H1 (cell line): ENCODE data around the gene TAF7. TPM values are rescaled to one million over a fixed set of nuclear protein-coding genes. Genes with fewer than 3 reads are reported as not detected.
A peak's percentile ranks its signal among the peaks of the same experiment; 100 is the strongest.

Source experiments
- CTCF ChIA-PET: fragments of 300-600 bp; sonication (Branson Sonifier 250); formaldehyde crosslinking; loops from one replicate; lab custom pipeline; 2021; ENCODE audit not compliant: partially characterized antibody; lab: Charles Lee
- POLR2A ChIA-PET: fragments of 300-600 bp; sonication (Branson Sonifier 250); formaldehyde crosslinking; loops from one replicate; lab custom pipeline; 2021; ENCODE audit warnings: inconsistent platforms; ENCODE audit not compliant: partially characterized antibody; lab: Charles Lee
- DNase-seq, 2 experiments: peaks; one replicate each; pipeline versions ENCODE4 v3.0.0 to v3.0.0-alpha.2; 2010 to 2022; ENCODE audit warnings: low spot score in 2 of 2, low read depth in 1 of 2, mixed read lengths in 1 of 2
- FAIRE-seq: peaks from 2 replicates; lab custom pipeline; 2011; peaks lifted over from hg19 to GRCh38; lab: Jason Lieb, UNC
- H2AFZ ChIP-seq: 2 replicates; pipeline ENCODE4 v1.8.1; 2012; ENCODE audit warnings: low read length, inconsistent platforms
- H2AK5ac ChIP-seq: 2 replicates; pipeline ENCODE4 v1.6.1; 2013; ENCODE audit warnings: low read depth, low read length
- H2BK120ac ChIP-seq: replicated peaks from 2 replicates; pipeline ENCODE3; 2013; ENCODE audit warnings: low read depth, low read length, inconsistent platforms
- H2BK12ac ChIP-seq: 2 replicates; pipeline ENCODE4 v1.6.1; 2013; ENCODE audit warnings: low read depth, low read length
- H2BK15ac ChIP-seq: 2 replicates; pipeline ENCODE4 v1.6.1; 2013; ENCODE audit warnings: low read length
- H2BK20ac ChIP-seq: 2 replicates; pipeline ENCODE4 v1.6.1; 2013; ENCODE audit warnings: low read length
- H2BK5ac ChIP-seq: 2 replicates; pipeline ENCODE4 v1.6.1; 2013; ENCODE audit warnings: low read depth, low read length
- H3K14ac ChIP-seq: 2 replicates; pipeline ENCODE4 v1.6.1; 2013; ENCODE audit warnings: inconsistent platforms; ENCODE audit not compliant: insufficient read length
- H3K18ac ChIP-seq: 2 replicates; pipeline ENCODE4 v1.6.1; 2013; ENCODE audit warnings: low read length; ENCODE audit errors: extremely low read depth
- H3K23ac ChIP-seq: 2 replicates; pipeline ENCODE4 v1.6.1; 2013; ENCODE audit warnings: inconsistent platforms; ENCODE audit not compliant: insufficient read length
- H3K23me2 ChIP-seq: 2 replicates; pipeline ENCODE4 v1.6.1; 2013; ENCODE audit warnings: low read depth, low read length
- H3K27ac ChIP-seq: 2 replicates; pipeline ENCODE4 v1.6.1; 2011; ENCODE audit warnings: low read depth, low read length, inconsistent platforms
- H3K27me3 ChIP-seq, 4 experiments: replicated peaks in 1 of 4; 1 replicate in 1 of 4; 2 replicates in 3 of 4; pipeline versions ENCODE4 v1.6.1 to v1.8.1; 2011 to 2013; ENCODE audit warnings: low read length in 3 of 4, mild to moderate bottlenecking in 3 of 4, inconsistent platforms in 2 of 4, mixed read lengths in 2 of 4, moderate library complexity in 1 of 4; ENCODE audit not compliant: control insufficient read depth in 3 of 4, insufficient read depth in 3 of 4; ENCODE audit errors: extremely low read depth in 1 of 4
- H3K36me3 ChIP-seq, 4 experiments: 2 replicates each; pipeline versions ENCODE4 v1.6.1 to v1.8.1; 2011 to 2013; ENCODE audit warnings: mild to moderate bottlenecking in 4 of 4, low read length in 3 of 4, moderate library complexity in 2 of 4, control low read depth in 1 of 4, inconsistent platforms in 1 of 4; ENCODE audit not compliant: insufficient read depth in 4 of 4, control insufficient read depth in 2 of 4
- H3K4ac ChIP-seq: replicated peaks from 2 replicates; pipeline ENCODE3; 2013; ENCODE audit warnings: low read length, low read depth, mixed read lengths, inconsistent platforms; ENCODE audit not compliant: insufficient read length
- H3K4me1 ChIP-seq, 4 experiments: replicated peaks in 1 of 4; 1 replicate in 1 of 4; 2 replicates in 3 of 4; pipeline versions ENCODE4 v1.6.1 to v1.8.1; 2011 to 2013; ENCODE audit warnings: low read length in 3 of 4, inconsistent platforms in 2 of 4, mixed read lengths in 1 of 4; ENCODE audit not compliant: insufficient read depth in 4 of 4, control insufficient read depth in 3 of 4
- H3K4me2 ChIP-seq, 2 experiments: 2 replicates each; pipeline versions ENCODE4 v1.6.1 to v1.8.1; 2011 to 2013; ENCODE audit warnings: low read depth in 2 of 2, low read length in 2 of 2, control low read depth in 1 of 2, inconsistent platforms in 1 of 2, mild to moderate bottlenecking in 1 of 2; ENCODE audit not compliant: insufficient read depth in 1 of 2
- H3K4me3 ChIP-seq, 4 experiments: fragments of 200-600, 300-600 bp in 1 of 4; sonication (generic), shearing (Covaris generic), sonication (Bioruptor Twin) in 1 of 4; 2 replicates each; pipeline versions ENCODE4 v1.5.1 to v1.8.1; 2011 to 2016; ENCODE audit warnings: low read length in 4 of 4, low read depth in 3 of 4, control low read depth in 2 of 4, inconsistent platforms in 2 of 4, mild to moderate bottlenecking in 2 of 4, mixed read lengths in 1 of 4, moderate library complexity in 1 of 4; ENCODE audit not compliant: insufficient read depth in 2 of 4; ENCODE audit errors: extremely low read depth in 1 of 4
- H3K56ac ChIP-seq: replicated peaks from 2 replicates; pipeline ENCODE3; 2013; ENCODE audit warnings: low read depth, mild to moderate bottlenecking, mixed read lengths, low read length, inconsistent platforms; ENCODE audit not compliant: insufficient read length
- H3K79me1 ChIP-seq: 2 replicates; pipeline ENCODE4 v1.6.1; 2013; ENCODE audit warnings: low read depth, low read length, control low read depth
- H3K79me2 ChIP-seq, 2 experiments: 2 replicates each; pipeline versions ENCODE4 v1.6.1 to v1.8.1; 2012 to 2013; ENCODE audit warnings: low read length in 2 of 2, mild to moderate bottlenecking in 2 of 2, inconsistent platforms in 1 of 2; ENCODE audit not compliant: insufficient read depth in 2 of 2, control insufficient read depth in 1 of 2
- H3K9ac ChIP-seq, 4 experiments: replicated peaks in 1 of 4; 1 replicate in 1 of 4; 2 replicates in 3 of 4; pipeline versions ENCODE4 v1.6.1 to v1.8.1; 2011 to 2013; ENCODE audit warnings: low read depth in 3 of 4, low read length in 3 of 4, control low read depth in 2 of 4, mild to moderate bottlenecking in 2 of 4, moderate library complexity in 2 of 4, inconsistent platforms in 1 of 4; ENCODE audit errors: extremely low read depth in 1 of 4
- H3K9me3 ChIP-seq, 2 experiments: 2 replicates each; pipeline versions ENCODE4 v1.6.1 to v1.8.1; 2012 to 2013; ENCODE audit warnings: mild to moderate bottlenecking in 2 of 2, moderate library complexity in 2 of 2, control low read depth in 1 of 2, inconsistent platforms in 1 of 2, low read depth in 1 of 2, low read length in 1 of 2, mixed read lengths in 1 of 2; ENCODE audit not compliant: insufficient read depth in 2 of 2
- H4K20me1 ChIP-seq, 2 experiments: replicated peaks in 1 of 2; 2 replicates each; pipeline versions ENCODE3 to v1.8.1; 2011 to 2013; ENCODE audit warnings: inconsistent platforms in 2 of 2, low read length in 2 of 2, mild to moderate bottlenecking in 1 of 2; ENCODE audit not compliant: insufficient read depth in 2 of 2, control insufficient read depth in 1 of 2
- H4K5ac ChIP-seq: 2 replicates; pipeline ENCODE4 v1.6.1; 2013; ENCODE audit warnings: low read length, low read depth, mixed read lengths, inconsistent platforms; ENCODE audit not compliant: insufficient read length
- H4K8ac ChIP-seq: 2 replicates; pipeline ENCODE4 v1.8.0; 2013; ENCODE audit warnings: mild to moderate bottlenecking, moderate library complexity, low read length, inconsistent platforms; ENCODE audit not compliant: insufficient read depth; ENCODE audit errors: extremely low read depth
- H4K91ac ChIP-seq: replicated peaks from 2 replicates; pipeline ENCODE3; 2013; ENCODE audit warnings: low read length, mixed read lengths, inconsistent platforms; ENCODE audit not compliant: insufficient read length
- RAD21 ChIP-seq, 2 experiments: IDR thresholded peaks in 1 of 2; conservative IDR thresholded peaks in 1 of 2; 2 replicates each; pipeline ENCODE4 v1.6.1; 2011; ENCODE audit warnings: low read depth in 2 of 2, low read length in 2 of 2, improper control_type of control experiment in 1 of 2, inconsistent platforms in 1 of 2, mild to moderate bottlenecking in 1 of 2, moderate library complexity in 1 of 2
- WGBS, 2 experiments: shearing (Covaris generic) in 1 of 2; methylation state at CpG; one replicate each; pipeline versions ENCODE4 v1.1.6 to v1.1.7; 2013 to 2015; ENCODE audit warnings: low lambda C conversion rate in 2 of 2, mixed read lengths in 2 of 2, inconsistent platforms in 1 of 2, low coverage in 1 of 2, missing lambda C conversion rate in 1 of 2; ENCODE audit not compliant: insufficient replicate concordance in 2 of 2, insufficient coverage in 1 of 2, insufficient read length in 1 of 2; ENCODE audit errors: extremely low coverage in 1 of 2, missing lambda C conversion rate in 1 of 2; 5-methylcytosine and 5-hydroxymethylcytosine counted together
- polyA plus RNA-seq, 7 experiments: library from polyadenylated mRNA; depleted of rRNA in 3 of 7; stranded (reverse) in 5 of 7; unstranded in 2 of 7; fragments of >200 nt in 5 of 7; fragments of 200-250 nt in 2 of 7; gene quantifications; 1 replicate in 5 of 7; 2 replicates in 1 of 7; 4 replicates in 1 of 7; pipeline versions ENCODE4 v1.2.1 to v1.2.3, GENCODE V29; 2011 to 2013; ENCODE audit warnings: missing spikeins in 2 of 7, mixed read lengths in 2 of 7
- total RNA-seq: library from RNA; stranded (reverse); fragmentation: NEBNext Ultra II Directional; extraction: Animal tissue kit (Norgen Biotek cat#: 25700); gene quantifications from 2 replicates; pipeline ENCODE4 v1.2.1, GENCODE V29; 2021
- TF ChIP-seq, protein P1 (sequence below): IDR thresholded peaks from 2 replicates; pipeline ENCODE4 v1.6.1; 2011; ENCODE audit warnings: low read depth, mild to moderate bottlenecking, low read length; ENCODE audit not compliant: insufficient read depth

The TAF7 gene
- total and polyA plus RNA-seq, 2 of the 8 experiments (the other 6 are each of a cell fraction or from before 2014, with no cell fraction given) = 29.8 to 101 TPM

DNA sequence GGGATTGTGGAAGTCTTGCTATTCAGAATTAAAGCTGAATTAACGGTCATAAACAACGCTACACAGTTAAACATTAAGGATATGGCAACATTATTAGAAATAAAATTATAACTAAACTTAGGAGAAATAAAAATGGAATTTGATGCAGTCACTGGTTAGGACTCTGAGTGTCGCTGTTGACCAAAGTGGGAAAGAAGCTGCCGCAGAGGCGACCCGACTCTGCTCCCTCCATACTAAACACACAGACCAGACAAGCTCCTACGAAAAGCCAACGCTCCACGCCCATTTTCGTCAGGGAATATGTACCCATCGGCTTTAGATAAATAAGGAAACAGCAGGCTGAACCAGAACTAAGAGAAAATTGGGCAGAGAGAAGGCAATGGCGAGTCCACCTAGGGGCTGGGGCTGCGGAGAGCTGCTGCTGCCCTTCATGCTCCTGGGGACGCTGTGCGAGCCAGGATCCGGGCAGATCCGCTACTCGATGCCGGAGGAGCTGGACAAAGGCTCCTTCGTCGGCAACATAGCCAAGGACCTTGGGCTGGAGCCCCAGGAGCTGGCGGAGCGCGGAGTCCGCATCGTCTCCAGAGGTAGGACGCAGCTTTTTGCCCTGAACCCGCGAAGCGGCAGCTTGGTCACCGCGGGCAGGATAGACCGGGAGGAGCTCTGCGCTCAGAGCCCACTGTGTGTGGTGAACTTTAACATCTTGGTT is 43.5 kb upstream of the TAF7 start, which contains the start of gene PCDHGA5:
Gene PCDHGA5 (plus strand): TSS at position 211 of the 709 bp plus-strand sequence. CDS start 169 bp downstream, at position 380.
- Histone ChIP-seq H3K4me2 (no peak within 1 kb of the TSS), H3K9me3 (peaks cover 43 to 51% of the 10 kb centered on the region in 2 experiments), H3K23me2 (no peaks in the 10 kb centered on the region), H4K20me1 (no peaks in the 10 kb centered on the region), H3K36me3 (peaks cover 0 to 8% (median 3%) of the 10 kb centered on the region in 4 experiments; a peak in 3 of 8 replicates), H3K9ac (no peak within 1 kb of the TSS), H2BK15ac (no peak within 1 kb of the TSS; the same call in 1 of the 2 replicates), H2BK5ac (no peak within 1 kb of the TSS), H3K4me1 (peaks cover 0 to 3% (median under 1%) of the 10 kb centered on the region in 4 experiments; a peak in 1 of 7 replicates), H2BK20ac (no peak within 1 kb of the TSS), H3K14ac (no peak within 1 kb of the TSS), H3K4me3 (peak within 1 kb of the TSS in 1 of 4 experiments; percentile 40; a peak in 1 of 8 replicates), H2AK5ac (no peak within 1 kb of the TSS), H2AFZ (no peak within 1 kb of the TSS), H4K8ac (no peak within 1 kb of the TSS), H3K79me2 (no peaks in the 10 kb centered on the region), H3K79me1 (no peaks in the 10 kb centered on the region), H3K23ac (no peak within 1 kb of the TSS), H3K56ac (no peak within 1 kb of the TSS), H2BK120ac (no peak within 1 kb of the TSS), H3K4ac (no peak within 1 kb of the TSS), H3K18ac (no peak within 1 kb of the TSS), H3K27me3 (no peaks in the 10 kb centered on the region), H4K91ac (no peak within 1 kb of the TSS), H3K27ac (no peak within 1 kb of the TSS), H2BK12ac (no peak within 1 kb of the TSS), H4K5ac (no peak within 1 kb of the TSS)
- DNase-seq = no peak
- ChIA-PET CTCF (interaction anchor here (0.7 to 2.3 kb wide), 23 partner anchors 9 to 203 kb away, joined by 3 to 18 read pairs (median 4); partner anchors contain the start of genes PCDHB14, PCDHB15, PCDHGA10 and PCDHGA11), POLR2A (interaction anchor here (1.1 to 1.6 kb wide), 2 partner anchors 151 to 197 kb away, joined by 3 read pairs; no protein-coding TSS in a partner anchor)
- 94% methylated on average over 30 of the region's 34 CpGs; no CpG with 5 or more reads in 1 of the 2 experiments for WGBS, 2 experiments
- 0 out of 4 replicates have a peak, but pooled peaks of 1 of the 2 experiments have one; percentile 1 for TF ChIP-seq RAD21 (IDR thresholded peaks at IDR 0.05 in 1 of 2, conservative IDR thresholded peaks at IDR 0.05 in 1 of 2; ENCODE audit: low read depth in 2 of 2, low read length in 2 of 2)
- TF ChIP-seq, protein P1, sequence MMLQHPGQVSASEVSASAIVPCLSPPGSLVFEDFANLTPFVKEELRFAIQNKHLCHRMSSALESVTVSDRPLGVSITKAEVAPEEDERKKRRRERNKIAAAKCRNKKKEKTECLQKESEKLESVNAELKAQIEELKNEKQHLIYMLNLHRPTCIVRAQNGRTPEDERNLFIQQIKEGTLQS = no peak
- FAIRE-seq = no peak
